ENCODE measurements around the gene UBE2E1. TPM values are rescaled to one million over a fixed set of nuclear protein-coding genes. Genes with fewer than 3 reads are reported as not detected.

The UBE2E1 gene
- total and polyA plus RNA-seq, 2 experiments from 2014 or later: 39.9 to 120 TPM

GRCh38 chr3:23889950-23890349 is 84.2 kb downstream of the UBE2E1 start (continued):
- TF ChIP-seq CTCF (conservative IDR thresholded peaks at IDR 0.05; ENCODE audit: low read depth in 2 of 2) (no peak), NANOG (IDR thresholded peaks at IDR 0.05; ENCODE audit: borderline replicate concordance) (no peak), ZNF462 (CRISPR knock-in tag; IDR thresholded peaks at IDR 0.05) (no peak), EZH2 (IDR thresholded peaks at IDR 0.05; ENCODE audit: low read depth, unreplicated experiment) (no peak), STAT1 (IDR thresholded peaks at IDR 0.05; ENCODE audit: unreplicated experiment) (no peak)

- no peaks in the 10 kb centered on the region for H3K9me2 ChIP-seq (ENCODE audit: insufficient read depth)
- Mint-ChIP-seq H3K4me3 (no peak overlapping the region), H3K27ac (peak overlapping the region; percentile 23), H3K4me1 (peaks cover 28% of the 10 kb centered on the region; the same call in 2 of the 3 replicates), H3K9me3 (peaks cover 24% of the 10 kb centered on the region), H3K27me3 (ENCODE audit: insufficient read depth, low read depth, poor library complexity) (peaks cover 18% of the 10 kb centered on the region), H3K36me3 (ENCODE audit: low read depth) (peaks cover 72% of the 10 kb centered on the region)
- peaks cover 13% of the 10 kb centered on the region; the same call in 1 of the 2 replicates for H3K36me3 ChIP-seq (ENCODE audit: insufficient read depth)
- no peak overlapping the region for H3K4me3 ChIP-seq
- H3F3A ChIP-seq (replicated peaks; ENCODE audit: low read depth): no peaks in the 10 kb centered on the region
- DNase-seq (ENCODE audit: low spot score) (no peak), ATAC-seq (no peak)
- TF ChIP-seq EZH2 (IDR thresholded peaks at IDR 0.05; ENCODE audit: low read depth, unreplicated experiment): no peak
- no peak for TF ChIP-seq EZH2phosphoT487 (IDR thresholded peaks at IDR 0.05; ENCODE audit: unreplicated experiment)
- TF ChIP-seq JUNB (IDR thresholded peaks at IDR 0.05; ENCODE audit: unreplicated experiment): no peak
- no peak for TF ChIP-seq STAT1 (IDR thresholded peaks at IDR 0.05; ENCODE audit: unreplicated experiment)
- peaks cover 4% of the 10 kb centered on the region; the same call in 1 of the 2 replicates for H3K79me2 ChIP-seq (replicated peaks; ENCODE audit: insufficient read depth)
- H3K27me3 ChIP-seq (ENCODE audit: insufficient read depth): no peaks in the 10 kb centered on the region
- H3K27ac ChIP-seq (ENCODE audit: low read depth): no peak overlapping the region
- no peak overlapping the region for H2AFZ ChIP-seq
- H3K4me1 ChIP-seq (ENCODE audit: insufficient read depth): peaks cover 16% of the 10 kb centered on the region
- H3K4me2 ChIP-seq: no peak overlapping the region
- peaks cover 6% of the 10 kb centered on the region for H4K20me1 ChIP-seq (replicated peaks; ENCODE audit: insufficient read depth)
These were observed 88.7 kb downstream of the UBE2E1 start for GRCh38 chr3:23894254-23895061.

Data from GM23338 (cell line).